C4-2B (cell line): ENCODE measurements around the gene CDKN3.

ENCODE experiments used
- H3K27ac ChIP-seq: fragments of 450-650 bp; 2 replicates; pipeline ENCODE4 v1.5.1; 2017
- ZFX ChIP-seq: fragments of 450-650 bp; IDR thresholded peaks from 2 replicates; pipeline ENCODE4 v1.6.1; 2017
- TF ChIP-seq, protein P1 (sequence below): fragments of 450-650 bp; conservative IDR thresholded peaks from 2 replicates; pipeline ENCODE4 v1.5.1; 2017; ENCODE audit warnings: mild to moderate bottlenecking

The CDKN3 gene

DNA sequence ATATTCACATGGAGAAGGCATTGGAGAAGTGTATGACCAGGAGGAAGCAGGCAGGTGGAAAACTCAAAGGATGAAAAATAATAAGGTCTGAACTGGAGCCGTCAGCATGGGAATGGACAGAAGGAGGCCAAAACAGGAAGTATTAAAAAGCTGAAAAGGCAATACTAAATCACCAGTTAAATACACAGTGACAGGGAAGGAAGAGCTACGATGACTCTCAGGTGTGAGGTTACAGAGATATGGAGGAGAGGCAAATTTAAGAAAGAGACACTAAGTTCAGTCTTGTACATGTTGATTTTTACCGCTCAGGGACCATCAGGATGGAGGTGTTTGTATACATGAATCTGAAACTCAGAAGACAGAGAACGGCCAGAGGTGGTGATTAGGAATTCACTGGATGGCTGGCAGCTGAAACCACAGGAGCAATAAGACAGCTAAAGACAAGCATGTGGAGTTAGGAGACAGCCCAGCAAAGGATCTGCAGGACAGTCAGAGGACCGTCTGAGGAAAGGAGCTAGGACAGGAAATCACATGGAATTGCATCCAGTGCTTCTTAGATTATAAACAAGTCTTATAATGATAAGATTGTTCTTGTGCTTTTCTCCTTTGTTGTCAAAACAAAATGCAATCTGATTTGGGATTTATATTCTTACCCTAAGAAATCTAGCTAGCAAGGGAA, 33.9 kb upstream of the CDKN3 start:
- TF ChIP-seq, protein P1, sequence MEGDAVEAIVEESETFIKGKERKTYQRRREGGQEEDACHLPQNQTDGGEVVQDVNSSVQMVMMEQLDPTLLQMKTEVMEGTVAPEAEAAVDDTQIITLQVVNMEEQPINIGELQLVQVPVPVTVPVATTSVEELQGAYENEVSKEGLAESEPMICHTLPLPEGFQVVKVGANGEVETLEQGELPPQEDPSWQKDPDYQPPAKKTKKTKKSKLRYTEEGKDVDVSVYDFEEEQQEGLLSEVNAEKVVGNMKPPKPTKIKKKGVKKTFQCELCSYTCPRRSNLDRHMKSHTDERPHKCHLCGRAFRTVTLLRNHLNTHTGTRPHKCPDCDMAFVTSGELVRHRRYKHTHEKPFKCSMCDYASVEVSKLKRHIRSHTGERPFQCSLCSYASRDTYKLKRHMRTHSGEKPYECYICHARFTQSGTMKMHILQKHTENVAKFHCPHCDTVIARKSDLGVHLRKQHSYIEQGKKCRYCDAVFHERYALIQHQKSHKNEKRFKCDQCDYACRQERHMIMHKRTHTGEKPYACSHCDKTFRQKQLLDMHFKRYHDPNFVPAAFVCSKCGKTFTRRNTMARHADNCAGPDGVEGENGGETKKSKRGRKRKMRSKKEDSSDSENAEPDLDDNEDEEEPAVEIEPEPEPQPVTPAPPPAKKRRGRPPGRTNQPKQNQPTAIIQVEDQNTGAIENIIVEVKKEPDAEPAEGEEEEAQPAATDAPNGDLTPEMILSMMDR, result no peak
- H3K27ac ChIP-seq, result no peak overlapping the region

DNA sequence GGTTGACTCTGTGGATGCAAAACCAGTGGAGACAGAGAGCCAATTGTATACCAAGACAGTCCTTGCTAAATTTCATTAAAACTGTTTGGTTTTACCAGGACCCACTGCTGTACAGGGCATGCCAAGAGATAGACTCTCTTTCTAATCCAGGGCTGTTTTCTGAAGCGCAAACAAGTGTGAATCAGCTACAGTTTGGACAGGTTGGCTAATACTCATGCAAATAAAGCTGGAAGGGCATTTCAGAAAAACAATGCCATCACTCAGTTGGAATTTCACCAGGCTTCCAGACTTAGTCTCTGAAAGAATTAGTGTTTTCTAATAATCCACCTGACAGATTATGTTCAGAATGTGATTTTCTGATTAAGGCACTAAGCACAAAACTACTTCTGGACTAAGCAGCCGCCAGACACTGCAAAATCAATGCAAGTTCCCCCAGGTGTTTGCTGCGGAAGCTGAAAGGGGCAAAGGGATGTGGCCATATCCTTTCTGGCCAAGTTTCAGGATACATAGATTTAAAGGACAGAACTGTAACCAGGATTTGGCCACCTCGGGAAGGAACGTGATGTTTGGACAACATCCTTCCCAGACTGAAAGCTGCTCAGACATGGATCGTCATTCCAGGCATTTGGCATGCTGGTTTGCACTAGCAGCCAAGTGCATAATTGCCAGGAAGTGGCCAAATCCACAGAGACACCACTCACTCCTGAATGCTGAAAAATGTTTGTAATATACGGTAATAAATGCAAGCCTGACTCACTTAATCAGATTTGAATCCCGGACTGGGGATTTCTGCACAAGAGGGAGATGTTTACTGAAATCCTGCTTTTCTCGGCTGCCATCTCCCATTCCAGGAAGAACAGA, 32.0 kb upstream of the CDKN3 start:
- no peak overlapping the region for H3K27ac ChIP-seq
- TF ChIP-seq, protein P1, result no peak
- TF ChIP-seq ZFX, result no peak

DNA sequence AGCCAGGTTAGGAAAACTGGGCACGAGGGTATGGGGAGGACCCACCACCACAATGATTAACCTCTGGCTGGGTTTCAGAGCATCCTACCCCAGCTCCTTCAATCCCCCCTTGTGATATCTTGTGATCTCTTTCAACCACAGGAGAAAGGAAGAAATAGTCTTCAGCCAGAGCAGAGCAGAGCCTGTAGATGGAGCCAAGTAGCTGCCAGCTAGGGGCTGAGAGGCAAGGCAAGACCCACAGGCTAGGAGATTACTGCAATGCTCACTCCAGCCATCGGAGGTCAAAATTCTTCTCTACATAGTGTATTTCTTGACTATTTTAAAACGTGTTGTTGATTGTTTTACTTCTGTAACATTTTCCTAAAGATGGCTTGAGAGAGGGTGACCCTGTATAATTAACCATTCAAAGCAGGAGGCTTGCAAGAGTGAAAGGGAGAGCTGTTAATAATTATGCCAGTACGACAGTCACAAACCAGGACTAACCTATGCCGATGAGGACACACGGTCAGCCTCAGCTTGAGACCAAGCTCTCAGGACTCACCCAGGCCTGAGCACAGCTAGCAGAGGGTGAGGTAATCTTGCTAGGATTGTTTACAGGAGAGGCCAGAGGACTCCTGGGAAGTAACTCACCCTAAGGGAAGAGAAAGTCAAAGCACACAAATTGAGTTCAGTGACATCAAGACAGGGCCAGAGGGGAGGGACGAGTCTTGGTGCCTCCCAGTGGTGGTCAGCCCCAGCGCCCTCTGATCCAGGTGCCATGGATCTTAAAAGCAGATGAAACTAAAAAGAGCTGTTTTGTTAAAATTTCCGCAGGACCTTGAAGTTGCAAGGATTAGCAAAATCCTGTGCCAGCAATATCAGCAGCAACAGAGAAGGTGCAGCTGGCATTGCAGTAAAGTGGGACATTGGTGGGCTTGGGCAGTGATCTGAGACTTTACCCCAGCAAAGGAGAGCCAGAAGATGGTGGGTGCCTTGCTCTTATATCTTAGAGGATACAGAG, 29.8 kb upstream of the CDKN3 start:
- H3K27ac ChIP-seq, result no peak overlapping the region
- TF ChIP-seq, protein P1, result peak; percentile 7
- no peak for TF ChIP-seq ZFX

DNA sequence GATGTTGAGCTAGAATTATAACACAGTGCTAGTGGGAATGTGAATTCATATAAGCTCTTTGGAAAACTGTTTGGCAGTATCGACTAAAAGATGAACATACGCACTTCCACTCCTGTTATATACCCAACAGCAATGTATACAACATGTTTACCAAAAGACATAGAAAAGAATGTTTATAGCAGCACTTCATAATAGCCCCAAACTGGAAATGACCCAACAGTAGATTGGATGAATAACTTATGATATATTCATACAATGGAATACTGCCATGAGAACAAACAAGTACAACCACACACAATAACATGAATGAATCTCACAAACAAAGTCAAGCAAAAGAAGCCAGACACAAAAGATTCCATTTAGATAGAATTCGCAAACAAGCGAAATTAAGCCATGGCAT, 28.5 kb upstream of the CDKN3 start:
- TF ChIP-seq, protein P1, result no peak
- TF ChIP-seq ZFX, result no peak
- no peak overlapping the region for H3K27ac ChIP-seq

DNA sequence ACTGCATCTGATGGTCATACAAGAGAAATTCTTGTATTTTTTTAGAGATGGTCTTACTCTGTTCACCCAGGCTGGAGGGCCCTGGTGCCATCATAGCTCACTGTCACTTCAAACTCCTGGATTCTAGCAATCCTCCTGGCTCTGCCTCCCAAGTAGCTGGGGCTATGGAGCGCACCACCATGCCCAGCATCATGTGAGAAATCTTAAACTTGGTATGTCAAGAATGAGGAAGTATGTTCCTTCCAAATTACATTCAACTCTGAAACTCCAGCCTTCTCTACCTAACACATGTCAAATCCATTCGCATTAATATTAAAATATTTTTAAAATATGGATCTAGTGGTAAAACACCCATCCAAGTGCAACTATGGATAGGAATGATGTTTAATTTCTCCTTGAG, 27.5 kb upstream of the CDKN3 start:
- no peak overlapping the region for H3K27ac ChIP-seq
- TF ChIP-seq, protein P1, result no peak
- no peak for TF ChIP-seq ZFX

DNA sequence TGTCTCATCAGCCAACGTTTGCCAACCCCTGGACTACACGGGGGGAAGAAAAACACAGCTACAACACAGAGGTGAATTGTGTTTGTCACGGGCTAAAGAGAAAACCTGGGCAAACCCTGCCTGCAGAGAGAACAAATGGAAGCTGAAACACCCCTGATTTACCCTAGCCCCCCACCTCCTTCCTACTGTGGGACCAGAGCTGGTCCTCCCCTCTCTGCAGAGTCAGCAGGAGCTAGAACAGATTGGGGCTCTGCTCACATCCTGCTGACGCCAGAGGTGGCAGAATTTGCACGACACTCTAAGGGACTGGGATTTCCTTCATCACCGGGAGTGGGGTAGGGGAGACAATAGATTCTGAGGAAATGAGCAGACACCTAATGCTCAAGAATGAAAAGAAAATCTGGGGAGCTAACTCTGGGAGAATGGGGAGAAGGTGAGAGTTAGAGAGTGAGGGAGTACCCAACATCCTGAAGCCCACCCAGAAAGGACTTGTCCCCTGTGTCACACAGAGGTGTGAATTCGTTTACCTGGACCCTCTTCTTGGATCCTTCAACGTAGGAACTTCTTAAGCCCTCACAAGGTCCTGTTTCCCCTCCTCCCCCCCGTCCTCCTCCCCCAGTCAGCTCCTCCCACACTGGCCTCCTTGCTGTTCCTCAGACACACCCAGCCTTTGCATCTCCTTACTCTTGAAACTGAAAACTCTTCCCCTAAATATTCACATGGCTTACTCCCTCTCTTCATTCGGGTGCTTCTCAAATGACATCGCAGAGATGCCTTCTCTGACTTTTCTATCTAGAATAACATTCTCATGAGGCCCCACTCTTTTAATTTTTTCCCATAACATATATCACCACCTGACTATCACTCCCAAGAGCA, 26.2 kb upstream of the CDKN3 start:
- TF ChIP-seq, protein P1, result no peak
- no peak for TF ChIP-seq ZFX
- H3K27ac ChIP-seq, result no peak overlapping the region
